ENCODE results near the gene NSMCE4A.

GRCh38 chr10:121961456-121961855 lies 13.6 kb downstream of the NSMCE4A start:
- TF ChIP-seq CTCF (IDR thresholded peaks at IDR 0.05) (no peak), POLR2A (IDR thresholded peaks at IDR 0.05) (no peak)
